Stomach (tissue), 9 donors: ENCODE results near the gene RASA3. TPM values are rescaled to one million over a fixed set of nuclear protein-coding genes. Genes with fewer than 3 reads are reported as not detected.

Experiments used
- DNase-seq, 2 donors: peaks; one replicate each; pipeline versions ENCODE4 v3.0.0 to v3.0.0-alpha.2; 2013 to 2019
- H3K27ac ChIP-seq, 5 donors: fragments of 200-600 bp in 4 of 5; sonication (generic) in 4 of 5; one replicate each; pipeline ENCODE4 v1.5.1; 2013 to 2019; ENCODE audit warnings: mild to moderate bottlenecking in 1 of 5, moderate library complexity in 1 of 5
- H3K27me3 ChIP-seq, 3 donors: fragments of 200-600 bp; sonication (generic); one replicate each; pipeline ENCODE4 v1.5.1; 2017 to 2019; ENCODE audit warnings: mixed run types in 1 of 3
- H3K36me3 ChIP-seq, 4 donors: fragments of 200-600 bp; sonication (generic); 1 replicate in 3 of 4; 2 replicates in 1 of 4; pipeline ENCODE4 v1.5.1; 2016 to 2019
- H3K4me1 ChIP-seq, 4 donors: fragments of 200-600 bp; sonication (generic); one replicate each; pipeline ENCODE4 v1.5.1; 2016 to 2019
- H3K4me3 ChIP-seq, 4 donors: fragments of 200-600 bp; sonication (generic) in 3 of 4; one replicate each; pipeline ENCODE4 v1.5.1; 2016 to 2019; ENCODE audit warnings: mild to moderate bottlenecking in 1 of 4
- H3K9me3 ChIP-seq, 4 donors: fragments of 200-600 bp; sonication (generic); one replicate each; pipeline ENCODE4 v1.5.1; 2016 to 2019
- EP300 ChIP-seq: sonication (generic); formaldehyde crosslinking; IDR thresholded peaks from one replicate; pipeline ENCODE4 v1.6.1; 2017; ENCODE audit warnings: antibody characterized with exemption
- POLR2A ChIP-seq, 4 donors: fragments of 450-650 bp; IDR thresholded peaks; one replicate each; pipeline ENCODE4 v1.6.1; 2016; ENCODE audit warnings: antibody characterized with exemption in 4 of 4, control low read depth in 2 of 4, mild to moderate bottlenecking in 1 of 4, moderate library complexity in 1 of 4
- POLR2AphosphoS5 ChIP-seq, 3 donors: sonication (generic); formaldehyde crosslinking; IDR thresholded peaks; one replicate each; pipeline ENCODE4 v1.6.1; 2016; ENCODE audit warnings: antibody characterized with exemption in 3 of 3
- WGBS, 5 donors: extraction: QIAGEN DNeasy Blood & Tissue Kit in 3 of 5; methylation state at CpG; one replicate each; pipeline versions ENCODE4 v1.1.5 to v1.1.7; 2013 to 2018; 5-methylcytosine and 5-hydroxymethylcytosine counted together
- intact Hi-C: fragments of 100-400 bp; cut with DNase I; formaldehyde crosslinking; loops from one replicate; pipeline ENCODE4 v1.15.1; 2023; ENCODE audit warnings: low total_unique reads
- polyA plus RNA-seq, 3 donors: library from polyadenylated mRNA; stranded (reverse); fragments of 200-250 nt; gene quantifications; one replicate each; pipeline ENCODE4 v1.2.3, GENCODE V29; 2013
- total RNA-seq, 5 donors: library from RNA; depleted of rRNA; stranded (reverse); fragments of >200 nt; gene quantifications; one replicate each; pipeline versions ENCODE4 v1.1.0 to v1.2.3, GENCODE V29; 2014 to 2016
- TF ChIP-seq, protein P1 (sequence below), 7 experiments: fragments of 450-650 bp in 4 of 7; fragments of 200-600 bp in 3 of 7; sonication (generic) in 3 of 7; IDR thresholded peaks; one replicate each; pipeline ENCODE4 v1.5.1; 2016 to 2019; ENCODE audit warnings: antibody characterized with exemption in 7 of 7, control low read depth in 2 of 7, mild to moderate bottlenecking in 1 of 7
- donor health status: healthy with polysubstance abuse.
- donor health status: Bipolar disorder and iron deficiency.
- donor health status: healthy.

RASA3 gene
- total and polyA plus RNA-seq, 8 donors = 3.7 to 22.3 (median 7.9) TPM

- no peak for DNase-seq
- no peaks in the 10 kb centered on the region for H3K27me3 ChIP-seq
- H3K9me3 ChIP-seq = no peaks in the 10 kb centered on the region
- peaks cover 5 to 44% (median 41%) of the 10 kb centered on the region in 4 donors for H3K36me3 ChIP-seq
- 90 to 94% (median 90%) methylated on average over 25 to 44 of the region's 44 CpGs for WGBS, 5 donors
- H3K4me1 ChIP-seq = peaks cover 19 to 55% (median 49%) of the 10 kb centered on the region in 4 donors
- no peak for TF ChIP-seq POLR2A (IDR thresholded peaks at IDR 0.05)
- no peak for TF ChIP-seq EP300
- TF ChIP-seq, protein P1, sequence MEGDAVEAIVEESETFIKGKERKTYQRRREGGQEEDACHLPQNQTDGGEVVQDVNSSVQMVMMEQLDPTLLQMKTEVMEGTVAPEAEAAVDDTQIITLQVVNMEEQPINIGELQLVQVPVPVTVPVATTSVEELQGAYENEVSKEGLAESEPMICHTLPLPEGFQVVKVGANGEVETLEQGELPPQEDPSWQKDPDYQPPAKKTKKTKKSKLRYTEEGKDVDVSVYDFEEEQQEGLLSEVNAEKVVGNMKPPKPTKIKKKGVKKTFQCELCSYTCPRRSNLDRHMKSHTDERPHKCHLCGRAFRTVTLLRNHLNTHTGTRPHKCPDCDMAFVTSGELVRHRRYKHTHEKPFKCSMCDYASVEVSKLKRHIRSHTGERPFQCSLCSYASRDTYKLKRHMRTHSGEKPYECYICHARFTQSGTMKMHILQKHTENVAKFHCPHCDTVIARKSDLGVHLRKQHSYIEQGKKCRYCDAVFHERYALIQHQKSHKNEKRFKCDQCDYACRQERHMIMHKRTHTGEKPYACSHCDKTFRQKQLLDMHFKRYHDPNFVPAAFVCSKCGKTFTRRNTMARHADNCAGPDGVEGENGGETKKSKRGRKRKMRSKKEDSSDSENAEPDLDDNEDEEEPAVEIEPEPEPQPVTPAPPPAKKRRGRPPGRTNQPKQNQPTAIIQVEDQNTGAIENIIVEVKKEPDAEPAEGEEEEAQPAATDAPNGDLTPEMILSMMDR (IDR thresholded peaks at IDR 0.05) = no peak
- no peak for TF ChIP-seq POLR2AphosphoS5 (IDR thresholded peaks at IDR 0.05)
- intact Hi-C loops = no loop called here
- no peak within 1 kb of the TSS for H3K4me3 ChIP-seq
- peak within 1 kb of the TSS in 3 of 5 donors; percentile 4 to 94 (median 92) for H3K27ac ChIP-seq
These were observed 158.9 kb downstream of the RASA3 start, which contains the start of gene C13orf46 for GRCh38 chr13:113973218-113974164. C13orf46 (minus strand) TSS chr13:113974076; CDS start chr13:113973997, 79 bp downstream.

- peaks cover 5 to 41% (median 36%) of the 10 kb centered on the region in 4 donors for H3K36me3 ChIP-seq
- no peak for TF ChIP-seq POLR2A (IDR thresholded peaks at IDR 0.05)
- TF ChIP-seq, protein P1 (IDR thresholded peaks at IDR 0.05) = no peak
- no peak for TF ChIP-seq POLR2AphosphoS5 (IDR thresholded peaks at IDR 0.05)
- TF ChIP-seq EP300 = no peak
- no peaks in the 10 kb centered on the region for H3K9me3 ChIP-seq
- 83 to 87% (median 85%) methylated on average over 11 to 36 of the region's 36 CpGs for WGBS, 5 donors
- no peaks in the 10 kb centered on the region for H3K27me3 ChIP-seq
- peaks cover 21 to 57% (median 53%) of the 10 kb centered on the region in 4 donors for H3K4me1 ChIP-seq
- intact Hi-C loops = no loop called here
- peak overlapping the region; percentile 86 to 94 (median 92) for H3K27ac ChIP-seq
- no peak for DNase-seq
- no peak overlapping the region for H3K4me3 ChIP-seq
These were observed 159.8 kb downstream of the RASA3 start for GRCh38 chr13:113972451-113973217.

GRCh38 chr13:113971471-113972231, 160.8 kb downstream of the RASA3 start:
- no peak for TF ChIP-seq POLR2AphosphoS5 (IDR thresholded peaks at IDR 0.05)
- no peak for TF ChIP-seq EP300
- no peak for TF ChIP-seq POLR2A (IDR thresholded peaks at IDR 0.05)
- TF ChIP-seq, protein P1 (IDR thresholded peaks at IDR 0.05) = no peak
- WGBS, 5 donors = 89 to 95% (median 91%) methylated on average over 15 to 36 of the region's 36 CpGs
- intact Hi-C loops = no loop called here
- Histone ChIP-seq H3K4me1 (peaks cover 21 to 51% (median 47%) of the 10 kb centered on the region in 4 donors), H3K27ac (peak overlapping the region; percentile 86 to 94 (median 92)), H3K27me3 (no peaks in the 10 kb centered on the region), H3K36me3 (peaks cover 5 to 41% (median 36%) of the 10 kb centered on the region in 4 donors), H3K4me3 (no peak overlapping the region), H3K9me3 (no peaks in the 10 kb centered on the region)
- DNase-seq = no peak
